ENCODE data around the gene BBS9.

Gene BBS9

DNA sequence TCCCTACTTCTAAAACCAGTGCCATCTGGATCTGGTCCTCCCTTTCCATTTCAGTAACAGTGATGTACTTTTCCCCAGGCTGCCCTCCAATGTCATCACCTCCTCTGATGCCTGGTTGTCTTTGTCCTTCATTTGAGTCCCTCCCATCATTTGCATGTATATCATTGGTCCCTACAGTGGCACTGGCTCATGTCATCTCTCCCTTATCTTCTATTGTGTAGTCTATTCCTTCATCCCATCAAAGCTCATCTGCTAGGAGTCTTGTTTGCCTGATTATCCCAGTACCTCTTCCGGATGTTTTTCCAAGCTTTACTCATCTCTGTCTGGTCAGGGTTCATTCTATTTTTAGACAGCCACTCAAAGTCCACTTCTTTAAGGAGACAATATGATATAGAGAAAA, 483.1 kb downstream of the BBS9 start:
- no peak for DNase-seq (ENCODE audit: low spot score)

GRCh38 chr7:33614357-33615117, 485.2 kb downstream of the BBS9 start:
- no peak for DNase-seq (ENCODE audit: low spot score)

GRCh38 chr7:33616752-33617151, 487.4 kb downstream of the BBS9 start:
- DNase-seq (ENCODE audit: low spot score): no peak

DNA sequence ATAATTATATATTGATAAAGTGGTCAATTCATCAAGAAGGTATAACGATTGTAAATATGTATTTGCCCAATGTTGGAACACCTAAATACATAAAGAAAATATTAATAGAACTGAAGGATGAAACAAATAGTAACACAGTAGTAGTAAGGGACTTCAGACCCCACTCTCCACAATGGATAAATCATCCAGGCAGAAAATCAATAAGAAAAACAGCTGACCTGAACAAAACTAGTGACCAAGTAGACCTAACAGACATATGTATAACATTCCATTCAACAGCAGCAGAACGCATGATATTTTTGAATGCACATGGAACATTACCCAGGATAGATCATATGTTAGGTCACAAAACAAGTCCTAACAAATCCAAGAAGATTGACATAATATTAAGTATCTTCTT, 489.9 kb downstream of the BBS9 start:
- no peak for DNase-seq (ENCODE audit: low spot score)

GRCh38 chr7:33623267-33623666, 493.9 kb downstream of the BBS9 start:
- DNase-seq (ENCODE audit: low spot score): no peak

DNA sequence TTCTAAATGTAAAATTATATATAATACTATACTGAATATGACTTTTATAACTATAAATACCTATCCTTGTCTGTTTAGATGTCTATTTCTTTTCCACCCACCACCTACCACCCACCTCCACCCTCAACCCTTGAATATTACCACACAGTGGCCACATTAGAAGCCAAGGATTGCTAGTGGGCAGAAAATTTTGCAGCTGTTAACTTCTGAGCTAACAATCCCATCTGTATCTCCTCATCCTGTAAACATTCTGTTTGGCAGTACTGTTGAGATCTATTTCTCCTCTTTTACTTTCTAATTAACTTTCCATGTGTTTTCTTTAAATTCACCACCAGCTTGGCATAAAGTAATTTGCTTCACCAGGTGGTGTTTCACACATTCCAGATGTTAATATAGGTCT, 494.9 kb downstream of the BBS9 start:
- DNase-seq (ENCODE audit: low spot score): no peak

- no peak for DNase-seq (ENCODE audit: low spot score)
Observed at GRCh38 chr7:33626869-33627268, 497.5 kb downstream of the BBS9 start.

GRCh38 chr7:33627741-33628140, 498.4 kb downstream of the BBS9 start:
- DNase-seq (ENCODE audit: low spot score): no peak

DNA sequence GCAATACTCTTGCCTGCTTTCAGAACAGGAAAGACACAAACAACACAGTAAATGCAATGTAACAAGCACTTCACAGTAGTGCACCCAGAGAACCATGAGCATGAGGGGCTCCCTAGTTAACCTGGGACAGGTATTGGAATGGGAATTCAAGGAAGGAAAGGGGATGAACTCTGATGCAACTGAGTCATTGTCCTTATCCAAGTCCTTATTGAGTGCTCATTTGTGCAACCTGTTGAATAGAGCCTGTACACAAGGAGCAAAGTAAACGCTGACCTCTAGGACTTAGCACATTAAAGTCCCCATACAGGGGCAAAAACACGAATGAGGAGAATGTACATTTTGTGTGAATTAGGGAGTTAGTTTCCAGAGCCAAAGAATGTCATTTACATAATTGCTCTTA, 499.5 kb downstream of the BBS9 start:
- no peak for DNase-seq (ENCODE audit: low spot score)

GRCh38 chr7:33630359-33630758, 501.0 kb downstream of the BBS9 start:
- no peak for DNase-seq (ENCODE audit: low spot score)

DNA sequence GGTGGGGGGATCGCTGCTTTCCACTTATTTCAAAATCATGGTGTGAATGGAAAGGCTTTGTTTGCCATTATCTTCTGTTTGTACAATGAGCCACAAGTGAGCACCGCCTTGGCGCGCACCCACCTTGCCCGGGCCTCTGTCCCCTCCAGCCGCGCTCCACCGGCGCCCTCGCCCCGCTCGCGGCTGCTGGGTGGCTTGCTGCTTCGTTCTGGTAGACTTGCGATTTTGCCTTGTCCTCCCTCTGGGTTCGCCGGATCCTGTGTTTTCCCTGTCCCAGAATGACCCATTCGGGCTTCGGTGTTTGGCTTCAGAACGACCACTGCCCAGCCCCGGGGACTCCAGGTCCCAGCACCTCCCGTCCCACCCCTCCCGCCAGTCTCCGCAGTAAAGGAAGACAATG, 503.0 kb downstream of the BBS9 start:
- DNase-seq (ENCODE audit: low spot score): no peak

DNA sequence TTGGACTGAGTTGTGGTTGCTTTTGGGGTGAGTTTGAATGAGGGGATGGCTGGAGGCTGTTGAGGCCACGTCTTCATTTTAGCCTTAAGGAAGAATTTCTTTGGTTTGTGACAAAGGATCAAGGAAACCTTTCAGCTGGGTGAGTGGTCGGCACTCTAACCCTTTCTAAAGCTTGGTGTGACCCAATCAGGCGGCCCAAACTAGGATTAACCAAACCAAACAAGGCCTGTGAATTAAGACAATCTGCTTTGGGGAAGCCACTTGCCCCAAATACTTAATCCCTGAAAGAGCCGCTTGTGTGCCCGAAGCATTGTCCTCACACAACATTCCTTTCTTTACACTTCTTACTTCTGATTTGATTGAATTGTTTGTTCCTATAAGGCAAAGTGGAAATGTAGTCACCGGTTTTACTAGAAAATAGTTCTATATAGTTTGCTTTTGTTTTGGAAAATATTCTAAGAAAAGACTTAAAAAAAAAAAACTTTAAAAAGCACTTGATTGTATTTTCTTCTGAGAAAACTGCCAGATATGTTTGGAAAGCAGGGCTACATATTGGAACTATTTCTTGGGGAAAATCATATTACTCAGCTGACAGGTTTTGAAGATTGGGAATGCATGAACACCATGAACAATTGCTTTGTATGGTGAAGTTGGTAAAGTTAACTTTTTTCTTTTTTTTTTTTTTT, 503.6 kb downstream of the BBS9 start:
- no peak for DNase-seq (ENCODE audit: low spot score)

- no peak for DNase-seq (ENCODE audit: low spot score)
Observed at GRCh38 chr7:33634606-33635005, 505.2 kb downstream of the BBS9 start.

DNA sequence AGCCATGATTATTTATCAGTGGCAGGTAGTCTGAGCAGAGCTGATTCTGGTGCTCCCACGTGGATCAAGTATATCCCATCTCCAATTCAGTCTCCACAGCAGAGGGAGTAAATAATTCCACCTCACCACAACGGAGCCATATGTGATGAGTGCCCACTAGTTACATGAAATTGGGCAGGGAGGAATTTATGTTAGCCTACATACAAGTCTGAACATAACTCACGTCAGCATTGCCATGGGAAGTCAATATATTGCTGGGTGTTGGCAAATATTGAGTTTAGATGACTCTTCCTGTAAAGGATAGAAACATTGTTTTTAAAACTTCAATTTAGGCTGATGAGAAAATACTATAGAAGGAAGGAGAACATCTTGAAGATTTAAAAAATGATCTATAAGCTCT, 507.0 kb downstream of the BBS9 start:
- no peak for DNase-seq (ENCODE audit: low spot score)

DNA sequence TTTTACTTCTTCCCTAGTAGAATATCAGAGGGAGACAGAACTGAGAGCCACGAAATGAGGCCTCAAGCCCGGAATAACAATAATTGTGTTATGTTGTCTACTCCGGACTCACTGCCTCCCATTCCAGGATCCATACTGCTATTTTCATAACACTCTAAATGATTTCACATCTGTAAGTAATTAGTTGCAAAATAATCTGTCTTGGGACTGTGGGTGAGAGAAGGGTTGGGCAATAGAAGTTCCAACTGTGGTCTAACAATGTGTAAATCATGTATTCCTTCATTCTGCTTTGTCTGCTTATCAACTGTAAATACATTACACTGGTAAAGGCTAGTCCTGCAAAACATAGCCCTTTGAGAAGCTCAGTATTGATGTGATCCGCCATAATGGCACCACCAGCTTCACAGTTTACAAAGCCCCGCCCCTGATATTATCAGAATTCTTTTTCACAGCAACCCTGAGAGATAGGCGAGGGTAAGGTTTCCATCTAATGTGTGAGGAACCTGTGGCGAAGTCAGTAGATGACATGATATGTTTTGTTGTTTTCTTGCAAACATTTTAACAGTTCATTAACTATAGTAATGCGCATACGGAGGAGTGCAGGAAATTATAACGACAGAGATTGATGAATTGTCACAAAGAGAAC, 510.3 kb downstream of the BBS9 start:
- no peak for DNase-seq (ENCODE audit: low spot score)

DNA sequence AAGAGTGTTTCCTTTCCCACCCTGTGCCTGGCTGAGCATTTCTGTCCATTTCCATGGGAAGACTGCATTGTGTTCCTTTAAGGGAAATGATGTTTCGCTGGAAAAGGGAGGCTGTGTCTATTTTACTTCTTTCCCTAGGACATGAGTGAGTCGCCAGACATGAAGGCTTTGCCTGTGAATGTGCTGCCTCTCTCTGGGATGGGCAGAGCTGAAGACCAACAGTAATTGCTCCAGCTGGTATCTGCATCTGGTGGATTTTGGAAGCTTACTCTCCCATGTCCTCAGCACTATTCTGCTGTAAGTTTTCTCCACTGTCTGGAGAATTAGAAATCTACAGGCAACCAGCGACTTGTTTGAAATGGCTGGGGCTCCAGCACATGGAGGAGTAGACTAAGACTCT, 511.4 kb downstream of the BBS9 start:
- no peak for DNase-seq (ENCODE audit: low spot score)

- DNase-seq (ENCODE audit: low spot score): no peak
Observed at GRCh38 chr7:33642312-33642711, 512.9 kb downstream of the BBS9 start.

GRCh38 chr7:33643530-33643929, 514.2 kb downstream of the BBS9 start:
- no peak for DNase-seq (ENCODE audit: low spot score)

DNA sequence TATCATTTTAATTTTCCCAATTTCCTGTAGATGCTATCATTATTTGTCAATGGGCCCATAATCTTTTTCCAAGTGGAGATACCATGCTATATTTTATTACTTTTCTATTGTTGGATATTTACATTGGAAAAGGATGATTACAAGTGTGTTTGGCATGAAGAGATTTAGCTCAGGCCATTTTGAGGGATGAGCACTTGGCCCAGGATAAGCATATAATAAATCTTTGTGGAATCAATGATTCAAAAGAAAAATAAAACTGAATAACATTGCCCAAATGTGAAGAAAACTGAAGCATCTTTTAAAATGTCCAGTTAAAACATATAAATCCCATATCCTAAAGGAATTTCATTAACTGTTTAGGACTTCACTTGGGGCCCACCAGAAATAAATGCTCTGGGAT, 515.1 kb downstream of the BBS9 start:
- no peak for DNase-seq (ENCODE audit: low spot score)

DNA sequence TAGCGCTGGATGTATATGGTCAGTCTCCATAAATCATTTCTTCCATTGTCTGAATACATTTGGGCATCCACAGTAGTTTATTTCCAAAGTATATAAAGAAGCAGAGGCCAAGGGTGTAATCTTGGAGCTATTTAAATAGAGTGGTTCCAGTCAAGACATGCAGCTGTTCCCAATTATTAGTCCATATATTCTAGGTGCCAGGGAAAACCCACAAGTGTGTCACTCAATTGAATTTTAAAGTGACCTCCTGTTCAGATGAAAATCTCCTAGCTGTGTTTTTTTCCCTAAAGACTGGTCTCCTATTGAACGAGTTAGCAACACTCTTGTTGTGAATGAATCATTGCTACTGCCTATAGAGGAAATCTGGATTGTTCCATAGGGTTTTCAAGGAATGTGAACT, 515.7 kb downstream of the BBS9 start:
- DNase-seq (ENCODE audit: low spot score): no peak

- DNase-seq (ENCODE audit: low spot score): no peak
Observed at GRCh38 chr7:33646166-33646565, 516.8 kb downstream of the BBS9 start.

- no peak for DNase-seq (ENCODE audit: low spot score)
Observed at GRCh38 chr7:33646891-33647391, 517.6 kb downstream of the BBS9 start.
